ENCODE measurements around the gene KCNAB1.
A peak's percentile ranks its signal among the peaks of the same experiment; 100 is the strongest.

- peak; percentile 65 for TF ChIP-seq CTCF (IDR thresholded peaks at IDR 0.05; ENCODE audit: low read depth, low read length, missing input control)
- no peak for TF ChIP-seq MAX (IDR thresholded peaks at IDR 0.05)
- no peak for TF ChIP-seq ZBTB33 (IDR thresholded peaks at IDR 0.05)
- peak; percentile 80 to 89 for TF ChIP-seq RAD21 (IDR thresholded peaks at IDR 0.05)
- no peak for TF ChIP-seq JUND (IDR thresholded peaks at IDR 0.05)
- TF ChIP-seq REST (IDR thresholded peaks at IDR 0.05): no peak
- TF ChIP-seq TAF1 (conservative IDR thresholded peaks at IDR 0.05): no peak
- TF ChIP-seq RXRA (IDR thresholded peaks at IDR 0.05): no peak
- TF ChIP-seq FOXA2 (IDR thresholded peaks at IDR 0.05): no peak
- TF ChIP-seq GABPA (IDR thresholded peaks at IDR 0.05 in 1 of 2, conservative IDR thresholded peaks at IDR 0.05 in 1 of 2): no peak
- no peak for TF ChIP-seq NR2F2 (IDR thresholded peaks at IDR 0.05)
- no peak for TF ChIP-seq HNF4G (IDR thresholded peaks at IDR 0.05)
- no peak for TF ChIP-seq YY1 (IDR thresholded peaks at IDR 0.05)
- no peak for TF ChIP-seq FOXA1 (IDR thresholded peaks at IDR 0.05)
Measured at GRCh38 chr3:156151824-156152428, 31.5 kb downstream of the KCNAB1 start.

All from liver (tissue), 3 donors.